Heart right ventricle (tissue), 16 donors: ENCODE results near the gene MYLK. TPM values are rescaled to one million over a fixed set of nuclear protein-coding genes. Genes with fewer than 3 reads are reported as not detected.

ENCODE experiments used
- ATAC-seq, 8 donors: fragments of 200-7000 bp; cut with Tn5 transposase; one replicate each; pipeline ENCODE4 v1.9.1; 2020; ENCODE audit warnings: mild to moderate bottlenecking in 8 of 8, moderate library complexity in 8 of 8, moderate number of reproducible peaks in 1 of 8
- DNase-seq, 2 donors: peaks; one replicate each; pipeline ENCODE4 v3.0.0-alpha.2; 2020
- H3K27ac ChIP-seq, 10 donors: fragments of 200-600 bp; sonication (generic) in 2 of 10; one replicate each; pipeline versions ENCODE4 v1.5.0 to v1.8.0; 2020 to 2022; ENCODE audit warnings: mild to moderate bottlenecking in 3 of 10
- H3K27me3 ChIP-seq, 7 donors: fragments of 200-600 bp; one replicate each; pipeline ENCODE4 v1.8.0; 2021 to 2022; ENCODE audit warnings: mild to moderate bottlenecking in 2 of 7
- H3K36me3 ChIP-seq, 9 donors: fragments of 200-600 bp; sonication (generic) in 1 of 9; one replicate each; pipeline versions ENCODE4 v1.5.0 to v1.8.0; 2020 to 2022; ENCODE audit warnings: mild to moderate bottlenecking in 2 of 9
- H3K4me1 ChIP-seq, 9 donors: fragments of 200-600 bp; sonication (generic) in 1 of 9; one replicate each; pipeline versions ENCODE4 v1.5.0 to v1.8.0; 2020 to 2022; ENCODE audit warnings: mild to moderate bottlenecking in 4 of 9
- H3K4me3 ChIP-seq, 10 donors: fragments of 200-600 bp; sonication (generic) in 2 of 10; one replicate each; pipeline versions ENCODE4 v1.5.0 to v1.8.0; 2020 to 2022; ENCODE audit warnings: mild to moderate bottlenecking in 7 of 10, moderate library complexity in 2 of 10
- H3K9me3 ChIP-seq, 11 donors: fragments of 200-600 bp in 10 of 11; sonication (generic) in 2 of 11; one replicate each; pipeline versions ENCODE4 v1.5.0 to v1.8.0; 2013 to 2022; ENCODE audit warnings: mild to moderate bottlenecking in 2 of 11, control low read depth in 1 of 11, moderate library complexity in 1 of 11
- WGBS, 2 donors: extraction: QIAGEN DNeasy Blood & Tissue Kit; methylation state at CpG; one replicate each; pipeline ENCODE4 v1.1.7; 2013; ENCODE audit warnings: inconsistent platforms in 1 of 2; 5-methylcytosine and 5-hydroxymethylcytosine counted together
- intact Hi-C, 10 donors: fragments of 100-400 bp; cut with DNase I; formaldehyde crosslinking; loops; one replicate each; pipeline versions ENCODE4 v1.11.1 to v1.14.2; 2022
- polyA plus RNA-seq, 2 donors: library from polyadenylated mRNA; stranded (reverse); fragments of 200-250 nt; gene quantifications; one replicate each; pipeline ENCODE4 v1.2.3, GENCODE V29; 2013
- total RNA-seq, 10 donors: library from RNA; stranded (reverse); fragmentation: NEBNext Ultra II Directional in 3 of 10; extraction: Animal tissue kit (Norgen Biotek cat#: 25700) in 3 of 10; gene quantifications; one replicate each; pipeline versions ENCODE4 v1.2.1 to v1.2.4, GENCODE V29; 2021 to 2023
- TF ChIP-seq, protein P1 (sequence below), 9 donors: fragments of 200-600 bp; sonication (generic) in 2 of 9; IDR thresholded peaks; one replicate each; pipeline versions ENCODE4 v1.5.0 to v1.8.0; 2021 to 2022; ENCODE audit warnings: antibody characterized with exemption in 9 of 9, mild to moderate bottlenecking in 5 of 9, moderate library complexity in 1 of 9
- donor health status: Arrhythmogenic right ventricular cardiomyopathy.
- donor health status: ischemic (EF 13 %, LVEDD 7.1; RV severe dilation, severe dysfunction).
- donor health status: healthy with polysubstance abuse.
- donor health status: DM: no; HTN: yes; CAD: no.
- donor health status: DM: no; HTN: no; CAD: no.
- donor health status: ischemic (EF 25% LVEDD 6.9; RV normal size, moderate dysfunction).
- donor health status: ischemic (EF 25% LVEDD 5.7; RV mildly dilated, moderate dysfunction).
- donor health status: healthy.
- donor health status: DM: yes; HTN: yes; CAD: no.
- donor health status: Ischemic cardiomyopathy.
- donor health status: ischemic (EF 35%, LVEDD 5.7; RV mildly dilated, moderate dysfunction).
- donor health status: nonischemic (EF 11% LVEDD 7.7; RV severe dilation, severe dysfunction).
- donor health status: DM: yes; HTN: yes; CAD: no.
- donor health status: PGD.
- donor health status: ischemic (EF 29% LVEDD 5.4; RV normal size, mild dysfunction).
- donor health status: nonischemic (EF 23%, LVEDD 6.1; RV moderate dilation, normal function).

Gene MYLK
- total and polyA plus RNA-seq, 12 donors = 5.6 to 20.6 (median 11.6) TPM

DNA sequence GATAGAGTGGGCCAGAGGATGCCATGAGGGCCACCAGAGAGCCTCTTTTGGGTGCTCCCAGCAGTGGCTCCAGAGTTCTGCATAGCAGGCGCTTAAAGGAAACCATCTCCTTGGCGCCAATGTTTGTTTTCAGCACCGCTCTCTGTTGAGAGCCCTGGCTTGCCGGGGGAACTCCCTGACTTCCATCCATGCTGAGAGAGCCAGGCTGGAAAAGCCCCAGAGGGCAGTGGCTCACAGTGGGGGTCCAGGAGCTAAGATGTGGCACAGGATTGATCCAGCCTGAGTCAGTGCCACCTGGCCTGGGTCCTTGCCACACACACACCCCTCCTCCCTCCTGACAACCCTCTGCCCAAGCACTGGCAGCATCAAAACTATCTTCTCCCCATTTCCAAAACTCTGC is 248.9 kb downstream of the MYLK start:
- Histone ChIP-seq H3K9me3 (no peaks in the 10 kb centered on the region), H3K36me3 (peaks cover 0 to 22% (median 0%) of the 10 kb centered on the region in 9 donors), H3K27ac (no peak overlapping the region), H3K27me3 (no peaks in the 10 kb centered on the region), H3K4me1 (peaks cover 0 to 25% (median 8%) of the 10 kb centered on the region in 9 donors), H3K4me3 (no peak overlapping the region)
- WGBS, 2 donors = 80 to 84% methylated on average over 4 of the region's 4 CpGs
- DNase-seq (no peak), ATAC-seq (peak in 5 of 8 donors; percentile 18 to 50 (median 33))
- intact Hi-C loops = no loop called here
- TF ChIP-seq, protein P1, sequence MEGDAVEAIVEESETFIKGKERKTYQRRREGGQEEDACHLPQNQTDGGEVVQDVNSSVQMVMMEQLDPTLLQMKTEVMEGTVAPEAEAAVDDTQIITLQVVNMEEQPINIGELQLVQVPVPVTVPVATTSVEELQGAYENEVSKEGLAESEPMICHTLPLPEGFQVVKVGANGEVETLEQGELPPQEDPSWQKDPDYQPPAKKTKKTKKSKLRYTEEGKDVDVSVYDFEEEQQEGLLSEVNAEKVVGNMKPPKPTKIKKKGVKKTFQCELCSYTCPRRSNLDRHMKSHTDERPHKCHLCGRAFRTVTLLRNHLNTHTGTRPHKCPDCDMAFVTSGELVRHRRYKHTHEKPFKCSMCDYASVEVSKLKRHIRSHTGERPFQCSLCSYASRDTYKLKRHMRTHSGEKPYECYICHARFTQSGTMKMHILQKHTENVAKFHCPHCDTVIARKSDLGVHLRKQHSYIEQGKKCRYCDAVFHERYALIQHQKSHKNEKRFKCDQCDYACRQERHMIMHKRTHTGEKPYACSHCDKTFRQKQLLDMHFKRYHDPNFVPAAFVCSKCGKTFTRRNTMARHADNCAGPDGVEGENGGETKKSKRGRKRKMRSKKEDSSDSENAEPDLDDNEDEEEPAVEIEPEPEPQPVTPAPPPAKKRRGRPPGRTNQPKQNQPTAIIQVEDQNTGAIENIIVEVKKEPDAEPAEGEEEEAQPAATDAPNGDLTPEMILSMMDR (IDR thresholded peaks at IDR 0.05) = no peak

DNA sequence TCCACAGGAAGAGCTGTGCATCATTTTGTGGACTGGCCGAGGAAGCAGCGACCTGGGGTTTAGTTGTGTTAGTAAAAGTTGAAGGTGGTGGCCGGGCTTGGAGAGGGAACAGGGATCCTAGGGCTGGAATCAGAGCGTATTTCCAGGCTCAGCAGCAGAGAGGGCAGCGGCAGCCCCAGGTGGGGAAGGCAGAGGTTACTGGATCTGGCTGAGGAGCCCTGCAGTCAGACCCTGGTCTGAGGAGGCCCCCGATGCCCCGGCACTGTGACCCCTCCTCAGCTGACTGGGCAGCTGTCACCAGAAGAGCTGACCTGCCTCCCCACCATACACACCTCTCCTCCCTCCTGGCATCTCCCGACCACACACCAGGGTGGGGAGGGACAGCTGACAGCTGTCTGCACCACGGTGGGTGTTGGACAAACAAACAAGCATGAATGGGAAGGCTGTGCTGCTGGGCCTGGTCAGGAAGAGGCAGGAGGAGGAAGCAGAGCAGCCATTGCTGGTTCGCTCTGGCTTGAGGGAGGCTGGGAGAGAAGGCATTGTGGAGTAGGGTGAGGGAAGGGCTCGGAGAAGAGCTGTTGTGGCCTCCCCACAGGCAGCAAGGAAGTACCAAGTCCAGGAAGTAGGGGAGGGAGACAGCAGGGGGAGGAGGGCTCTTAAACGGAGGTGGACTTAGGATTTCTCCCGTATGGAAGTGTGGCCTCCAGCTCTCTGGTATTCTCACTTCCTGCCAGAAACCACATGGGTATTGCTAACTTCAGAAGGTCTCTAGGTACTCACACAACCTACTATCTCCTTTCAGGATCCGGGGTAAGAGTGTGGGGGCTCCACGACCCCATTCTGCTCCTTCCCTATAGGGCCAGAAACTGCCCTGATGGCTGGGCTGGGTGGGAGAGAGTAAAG is 249.7 kb downstream of the MYLK start:
- intact Hi-C loops = no loop called here
- Histone ChIP-seq H3K27me3 (no peaks in the 10 kb centered on the region), H3K4me3 (no peak overlapping the region), H3K27ac (no peak overlapping the region), H3K9me3 (no peaks in the 10 kb centered on the region), H3K36me3 (peaks cover 0 to 23% (median 0%) of the 10 kb centered on the region in 9 donors), H3K4me1 (peaks cover 0 to 25% (median 8%) of the 10 kb centered on the region in 9 donors)
- 73 to 74% methylated on average over 15 of the region's 15 CpGs for WGBS, 2 donors
- ATAC-seq = no peak
- TF ChIP-seq, protein P1 (IDR thresholded peaks at IDR 0.05) = no peak
- DNase-seq = no peak

DNA sequence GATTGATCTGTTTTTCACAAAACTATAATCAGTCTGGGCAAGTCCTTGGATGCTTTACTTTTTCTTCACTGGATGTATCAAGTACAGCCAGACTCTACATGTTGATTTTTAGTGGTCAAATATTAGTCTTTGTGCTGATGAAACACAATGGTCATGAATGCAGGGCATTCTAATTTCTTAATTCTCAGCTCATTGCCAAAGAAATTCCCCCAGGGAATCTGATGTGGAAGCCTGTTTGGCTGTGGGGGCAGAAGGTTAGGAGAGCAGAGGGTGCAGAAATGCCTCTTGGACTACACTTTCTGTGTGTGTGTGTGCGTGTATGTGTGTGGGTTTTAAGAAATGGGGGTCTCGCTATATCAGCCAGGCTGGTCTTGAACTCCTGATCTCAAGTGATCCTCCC is 250.6 kb downstream of the MYLK start:
- DNase-seq = no peak
- intact Hi-C loops = no loop called here
- 93 to 94% methylated on average over 2 of the region's 2 CpGs for WGBS, 2 donors
- Histone ChIP-seq H3K4me1 (peaks cover 0 to 25% (median 8%) of the 10 kb centered on the region in 9 donors), H3K27me3 (no peaks in the 10 kb centered on the region), H3K27ac (no peak overlapping the region), H3K9me3 (no peaks in the 10 kb centered on the region), H3K36me3 (peaks cover 0 to 16% (median 0%) of the 10 kb centered on the region in 9 donors), H3K4me3 (no peak overlapping the region)
- no peak for ATAC-seq
- TF ChIP-seq, protein P1 (IDR thresholded peaks at IDR 0.05) = no peak

DNA sequence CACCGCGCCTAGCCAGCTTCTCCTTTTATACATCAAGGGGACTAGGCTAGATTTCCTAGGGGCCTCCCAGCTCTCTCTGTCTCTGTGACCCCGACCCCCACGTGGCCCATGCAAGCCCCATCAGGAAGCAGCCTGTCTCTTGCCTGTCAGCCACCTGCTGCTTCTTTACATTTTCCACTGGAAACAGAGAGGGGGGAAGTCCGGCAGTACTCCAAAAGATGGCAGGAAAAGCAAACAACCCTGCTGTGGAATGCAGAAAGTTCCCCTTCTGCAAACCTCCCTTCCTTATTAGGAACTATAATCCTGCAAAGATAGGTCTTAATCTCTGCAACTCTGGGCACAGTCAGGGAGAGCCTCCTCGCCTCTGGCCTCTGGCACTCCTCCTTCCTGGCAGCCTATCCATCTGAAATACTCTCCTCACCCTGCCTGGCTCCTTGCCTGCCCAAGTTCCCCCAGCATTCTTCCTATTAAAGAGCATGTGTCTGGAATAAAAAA is 251.9 kb downstream of the MYLK start:
- DNase-seq (peak in 1 of 2 donors; percentile 25), ATAC-seq (peak in 4 of 8 donors; percentile 35 to 56 (median 39))
- intact Hi-C loops = no loop called here
- no peaks in the 10 kb centered on the region for H3K9me3 ChIP-seq
- WGBS, 2 donors = 47 to 48% methylated on average over 6 of the region's 6 CpGs
- H3K36me3 ChIP-seq = peaks cover 0 to 10% (median 0%) of the 10 kb centered on the region in 9 donors
- TF ChIP-seq, protein P1 (IDR thresholded peaks at IDR 0.05) = no peak
- H3K4me3 ChIP-seq = no peak overlapping the region
- no peaks in the 10 kb centered on the region for H3K27me3 ChIP-seq
- no peak overlapping the region for H3K27ac ChIP-seq
- H3K4me1 ChIP-seq = peaks cover 0 to 25% (median 8%) of the 10 kb centered on the region in 9 donors
